Mucosa of stomach (tissue), 1 donor: ENCODE results near the gene PKHD1.

Source experiments
- H3K27me3 ChIP-seq: one replicate; pipeline ENCODE4 v1.7.0; 2013; ENCODE audit warnings: mild to moderate bottlenecking, low read length; ENCODE audit not compliant: control insufficient read depth, insufficient read depth
- H3K36me3 ChIP-seq: one replicate; pipeline ENCODE4 v1.7.0; 2013; ENCODE audit warnings: low read length; ENCODE audit not compliant: control insufficient read depth, insufficient read depth
- H3K4me1 ChIP-seq: one replicate; pipeline ENCODE4 v1.7.0; 2013; ENCODE audit warnings: mild to moderate bottlenecking, low read length; ENCODE audit not compliant: control insufficient read depth, insufficient read depth
- H3K4me3 ChIP-seq: one replicate; pipeline ENCODE4 v1.7.0; 2013; ENCODE audit warnings: low read length
- H3K9ac ChIP-seq: one replicate; pipeline ENCODE4 v1.7.0; 2013; ENCODE audit warnings: mild to moderate bottlenecking, low read length, moderate library complexity
- H3K9me3 ChIP-seq: one replicate; pipeline ENCODE4 v1.7.0; 2013; ENCODE audit warnings: mild to moderate bottlenecking, low read length, moderate library complexity; ENCODE audit not compliant: control insufficient read depth
- donor health status: Pancreatic carcinoma.

The PKHD1 gene

DNA sequence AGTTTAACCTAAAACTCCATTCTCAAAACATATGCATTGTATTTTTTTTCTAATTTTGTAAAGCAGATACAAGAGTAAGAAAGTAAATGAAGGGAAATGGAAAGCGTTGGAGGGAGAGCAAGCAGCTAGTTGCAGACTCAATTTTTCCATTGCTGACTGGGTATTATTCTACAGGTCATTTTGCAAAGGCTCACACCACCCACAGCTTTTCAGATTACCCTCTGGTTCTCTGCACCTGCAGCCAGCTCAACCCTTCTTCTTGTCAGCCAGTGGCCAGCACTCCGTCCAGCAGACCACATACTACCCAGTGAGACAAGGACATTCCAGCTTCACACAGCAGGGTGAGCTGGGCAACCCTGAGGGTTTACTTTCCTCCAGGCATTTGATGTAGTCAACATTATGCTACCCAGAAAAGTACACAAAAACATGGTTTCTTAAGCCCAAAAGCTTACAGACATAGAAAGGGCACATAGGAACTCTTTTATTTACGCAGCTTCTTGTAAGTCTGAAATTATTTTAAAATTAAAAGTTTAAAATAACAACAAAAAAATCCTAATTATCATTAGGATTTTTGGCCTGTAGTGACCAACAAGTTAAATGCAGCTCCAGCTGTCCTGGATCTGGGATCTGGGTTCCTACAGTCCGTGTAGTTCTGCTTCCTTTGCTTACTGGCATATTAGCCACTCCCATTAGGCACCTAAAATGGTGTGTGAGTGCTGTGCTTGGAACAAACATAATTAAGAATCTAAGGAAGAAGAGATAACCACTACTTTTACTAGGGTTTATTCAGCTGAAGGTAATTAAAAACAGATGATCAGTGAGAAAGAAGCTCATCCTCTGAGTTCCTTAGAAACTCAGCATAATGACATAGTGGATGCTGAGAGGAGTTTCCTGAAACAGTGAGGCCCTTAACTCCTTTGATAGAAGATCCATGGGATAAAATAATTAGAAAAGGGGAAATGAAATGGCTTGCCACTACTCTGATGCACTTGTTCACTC, 185.3 kb downstream of the PKHD1 start:
- H3K36me3 ChIP-seq, result no peaks in the 10 kb centered on the region
- no peaks in the 10 kb centered on the region for H3K4me1 ChIP-seq
- no peaks in the 10 kb centered on the region for H3K9me3 ChIP-seq
- H3K9ac ChIP-seq, result no peak overlapping the region
- H3K27me3 ChIP-seq, result no peaks in the 10 kb centered on the region
- no peak overlapping the region for H3K4me3 ChIP-seq

DNA sequence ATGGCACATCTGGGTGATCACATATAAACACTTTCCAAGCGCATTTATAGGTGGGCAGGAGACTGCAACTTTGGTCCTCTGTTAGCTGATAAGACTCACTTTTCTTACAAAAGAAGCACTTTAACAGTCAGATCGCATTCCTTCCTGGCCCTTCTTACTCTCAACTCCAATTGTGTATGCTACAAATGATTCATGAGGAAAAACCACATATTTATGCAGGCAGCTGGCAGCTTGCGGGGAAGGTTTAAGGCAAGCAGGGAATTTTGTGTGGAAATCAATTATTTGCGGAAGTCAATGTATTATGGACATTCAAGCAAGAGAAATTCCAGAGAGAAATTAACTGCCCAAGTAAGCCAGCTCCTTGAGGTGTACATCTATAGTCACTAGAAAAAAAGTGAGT, 194.0 kb downstream of the PKHD1 start:
- no peaks in the 10 kb centered on the region for H3K9me3 ChIP-seq
- H3K36me3 ChIP-seq, result no peaks in the 10 kb centered on the region
- H3K4me3 ChIP-seq, result no peak overlapping the region
- H3K27me3 ChIP-seq, result no peaks in the 10 kb centered on the region
- H3K9ac ChIP-seq, result no peak overlapping the region
- H3K4me1 ChIP-seq, result peaks cover 16% of the 10 kb centered on the region

GRCh38 chr6:51892750-51893149, 194.7 kb downstream of the PKHD1 start:
- Histone ChIP-seq H3K36me3 (no peaks in the 10 kb centered on the region), H3K4me3 (no peak overlapping the region), H3K4me1 (peaks cover 16% of the 10 kb centered on the region), H3K9me3 (no peaks in the 10 kb centered on the region), H3K27me3 (no peaks in the 10 kb centered on the region), H3K9ac (no peak overlapping the region)

DNA sequence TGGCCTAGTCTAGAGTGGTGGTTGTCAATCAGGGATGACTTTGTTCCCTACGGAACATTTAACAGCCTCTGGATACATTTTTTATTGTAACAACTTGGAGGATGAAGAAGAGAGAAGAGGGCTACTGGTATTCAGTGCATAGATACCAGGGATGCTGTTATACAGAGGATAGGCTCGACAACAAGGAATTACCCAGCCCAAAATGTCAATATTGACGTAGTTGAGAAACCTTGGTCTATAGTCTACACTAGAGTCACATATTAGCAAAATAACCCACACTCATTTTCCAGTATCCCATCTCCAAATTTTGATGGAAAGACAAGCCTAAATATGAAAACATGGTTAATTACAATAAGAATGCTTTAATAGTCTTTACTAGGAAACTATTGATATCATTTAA, 195.1 kb downstream of the PKHD1 start:
- no peaks in the 10 kb centered on the region for H3K27me3 ChIP-seq
- no peak overlapping the region for H3K9ac ChIP-seq
- no peaks in the 10 kb centered on the region for H3K36me3 ChIP-seq
- peaks cover 16% of the 10 kb centered on the region for H3K4me1 ChIP-seq
- no peaks in the 10 kb centered on the region for H3K9me3 ChIP-seq
- H3K4me3 ChIP-seq, result no peak overlapping the region

DNA sequence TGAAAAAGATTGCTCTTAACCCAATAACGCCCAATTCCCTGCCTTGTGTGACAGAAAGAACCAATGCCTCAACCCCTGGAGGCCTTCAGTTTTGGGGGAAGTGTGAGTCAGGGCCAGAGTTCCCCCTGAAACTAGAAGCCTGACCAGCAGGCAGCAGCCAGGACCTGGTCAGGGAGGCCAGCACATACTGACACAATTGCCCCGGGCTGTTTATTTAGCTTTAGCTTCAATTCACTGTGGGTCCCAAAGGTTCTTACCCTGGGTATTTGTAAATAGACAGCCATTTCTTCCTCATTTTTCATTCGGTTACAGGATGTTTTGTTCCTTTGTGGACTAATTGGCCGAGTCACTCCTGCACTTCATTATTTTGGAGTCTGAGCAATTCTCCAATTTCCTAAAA, 195.6 kb downstream of the PKHD1 start:
- Histone ChIP-seq H3K9me3 (no peaks in the 10 kb centered on the region), H3K4me1 (peaks cover 16% of the 10 kb centered on the region), H3K27me3 (no peaks in the 10 kb centered on the region), H3K9ac (no peak overlapping the region), H3K36me3 (no peaks in the 10 kb centered on the region), H3K4me3 (no peak overlapping the region)

DNA sequence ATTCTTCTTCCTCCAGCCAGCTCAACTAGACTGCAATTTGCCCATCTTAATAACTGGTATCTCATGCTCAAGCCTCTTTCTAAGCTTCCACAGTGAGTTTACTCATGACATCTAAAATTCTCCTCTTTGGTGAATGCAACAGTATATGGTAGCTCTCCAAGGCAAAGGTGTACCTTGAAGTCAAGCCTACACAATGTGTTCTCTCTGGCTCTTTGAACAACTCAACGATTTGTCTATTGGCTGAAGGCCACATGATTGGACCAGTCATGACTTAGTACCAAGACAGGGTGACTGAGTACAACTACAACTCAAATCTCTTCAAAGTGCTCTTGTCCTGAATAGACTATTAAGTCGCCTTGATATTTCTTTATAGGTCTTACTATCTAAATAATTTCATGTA, 199.6 kb downstream of the PKHD1 start:
- no peaks in the 10 kb centered on the region for H3K27me3 ChIP-seq
- H3K36me3 ChIP-seq, result no peaks in the 10 kb centered on the region
- no peak overlapping the region for H3K9ac ChIP-seq
- H3K9me3 ChIP-seq, result no peaks in the 10 kb centered on the region
- peaks cover 13% of the 10 kb centered on the region for H3K4me1 ChIP-seq
- H3K4me3 ChIP-seq, result no peak overlapping the region

GRCh38 chr6:51885957-51886356, 201.5 kb downstream of the PKHD1 start:
- no peaks in the 10 kb centered on the region for H3K36me3 ChIP-seq
- H3K27me3 ChIP-seq, result no peaks in the 10 kb centered on the region
- H3K4me3 ChIP-seq, result no peak overlapping the region
- H3K4me1 ChIP-seq, result no peaks in the 10 kb centered on the region
- H3K9me3 ChIP-seq, result no peaks in the 10 kb centered on the region
- H3K9ac ChIP-seq, result no peak overlapping the region

GRCh38 chr6:51868591-51869355, 218.6 kb downstream of the PKHD1 start:
- no peaks in the 10 kb centered on the region for H3K9me3 ChIP-seq

GRCh38 chr6:51866867-51867266, 220.5 kb downstream of the PKHD1 start:
- Histone ChIP-seq H3K4me3 (no peak overlapping the region), H3K27me3 (no peaks in the 10 kb centered on the region), H3K36me3 (no peaks in the 10 kb centered on the region), H3K9me3 (no peaks in the 10 kb centered on the region), H3K4me1 (peaks cover 45% of the 10 kb centered on the region), H3K9ac (no peak overlapping the region)

More at GRCh38 chr6:51868591-51869355, 218.6 kb downstream of the PKHD1 start:
- Histone ChIP-seq H3K36me3 (no peaks in the 10 kb centered on the region), H3K4me3 (no peak overlapping the region), H3K27me3 (no peaks in the 10 kb centered on the region), H3K9ac (no peak overlapping the region), H3K4me1 (peaks cover 44% of the 10 kb centered on the region)

GRCh38 chr6:51865996-51866395, 221.4 kb downstream of the PKHD1 start:
- Histone ChIP-seq H3K36me3 (no peaks in the 10 kb centered on the region), H3K9ac (no peak overlapping the region), H3K27me3 (no peaks in the 10 kb centered on the region), H3K4me1 (peaks cover 45% of the 10 kb centered on the region), H3K4me3 (no peak overlapping the region), H3K9me3 (no peaks in the 10 kb centered on the region)

DNA sequence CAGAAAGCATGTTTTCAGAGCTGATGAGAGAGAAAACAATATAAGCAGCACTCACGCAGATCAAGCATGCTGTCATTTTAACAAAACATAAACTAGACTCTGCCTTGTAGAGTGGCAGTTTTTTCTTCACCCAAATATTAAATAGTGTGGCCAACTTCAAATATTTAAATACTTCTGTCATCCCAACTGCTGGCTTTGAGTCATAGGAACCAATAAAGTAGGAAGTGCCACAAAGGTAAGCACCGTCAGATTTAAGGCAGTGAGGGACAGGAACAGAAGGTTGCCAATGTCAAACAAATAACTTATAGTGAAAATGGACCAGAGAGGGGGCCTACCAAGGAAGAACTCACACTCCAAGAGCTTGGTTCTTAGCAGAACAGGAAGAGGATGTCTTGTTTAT, 222.2 kb downstream of the PKHD1 start:
- H3K4me1 ChIP-seq, result peaks cover 48% of the 10 kb centered on the region
- H3K4me3 ChIP-seq, result no peak overlapping the region
- no peaks in the 10 kb centered on the region for H3K27me3 ChIP-seq
- no peaks in the 10 kb centered on the region for H3K36me3 ChIP-seq
- H3K9ac ChIP-seq, result no peak overlapping the region
- H3K9me3 ChIP-seq, result no peaks in the 10 kb centered on the region

GRCh38 chr6:51857134-51857533, 230.3 kb downstream of the PKHD1 start:
- Histone ChIP-seq H3K4me3 (no peak overlapping the region), H3K27me3 (no peaks in the 10 kb centered on the region), H3K36me3 (no peaks in the 10 kb centered on the region), H3K9ac (no peak overlapping the region), H3K4me1 (peaks cover 10% of the 10 kb centered on the region), H3K9me3 (no peaks in the 10 kb centered on the region)
